GM19351 (cell line): Measurements from ENCODE around the gene PALM2AKAP2.

Source experiments
- ATAC-seq: cut with Tn5 transposase; IDR thresholded peaks from one replicate; pipeline ENCODE4 v1.9.1; 2021; ENCODE audit warnings: mild to moderate bottlenecking, moderate library complexity; ENCODE audit not compliant: unreplicated experiment

The PALM2AKAP2 gene

GRCh38 chr9:109779711-109780452 is at the start of gene PALM2AKAP2:
Gene PALM2AKAP2 (plus strand): TSS chr9:109780198. CDS start chr9:109780489, 291 bp downstream.
- ATAC-seq, result no peak

GRCh38 chr9:109730228-109730627 is 49.8 kb upstream of the PALM2AKAP2 start:
- no peak for ATAC-seq

DNA sequence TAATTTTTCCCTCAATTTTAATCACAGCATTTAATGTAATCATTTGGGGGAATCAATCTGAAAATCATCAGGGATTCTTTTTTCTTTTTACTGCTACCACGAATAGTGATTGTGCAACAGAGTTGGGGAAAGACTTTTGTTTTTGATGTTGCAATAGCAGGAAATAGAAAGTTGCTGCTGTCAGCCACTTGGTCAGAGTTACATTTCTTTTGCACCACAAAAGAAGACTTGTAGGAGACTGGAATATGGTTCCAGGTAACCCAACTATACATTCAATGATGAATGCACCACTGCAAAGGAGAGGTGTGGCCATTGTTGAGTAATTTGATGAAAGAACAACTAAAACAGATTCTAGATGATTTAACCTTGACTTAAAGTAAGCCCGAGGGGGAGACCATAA is 46.3 kb upstream of the PALM2AKAP2 start:
- ATAC-seq, result no peak

DNA sequence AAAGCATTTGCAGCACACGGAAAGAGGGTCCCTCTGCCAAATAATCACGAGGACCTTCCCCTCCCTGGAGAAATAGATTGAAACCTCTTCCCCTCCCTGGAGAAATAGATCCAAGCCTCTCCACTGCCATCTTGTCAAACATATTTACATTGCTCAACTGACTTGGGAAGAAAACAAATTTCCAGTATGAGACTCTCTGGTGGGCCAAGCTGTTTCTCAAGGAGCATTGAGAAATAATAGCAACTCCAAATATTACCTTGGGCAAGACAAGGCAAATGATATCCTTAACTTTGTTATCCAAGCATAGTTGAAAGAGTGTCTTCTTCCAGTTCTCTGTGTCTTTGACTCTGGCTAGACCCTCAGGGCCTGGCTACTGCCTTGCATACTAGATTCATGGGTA is 45.2 kb upstream of the PALM2AKAP2 start:
- ATAC-seq, result no peak

DNA sequence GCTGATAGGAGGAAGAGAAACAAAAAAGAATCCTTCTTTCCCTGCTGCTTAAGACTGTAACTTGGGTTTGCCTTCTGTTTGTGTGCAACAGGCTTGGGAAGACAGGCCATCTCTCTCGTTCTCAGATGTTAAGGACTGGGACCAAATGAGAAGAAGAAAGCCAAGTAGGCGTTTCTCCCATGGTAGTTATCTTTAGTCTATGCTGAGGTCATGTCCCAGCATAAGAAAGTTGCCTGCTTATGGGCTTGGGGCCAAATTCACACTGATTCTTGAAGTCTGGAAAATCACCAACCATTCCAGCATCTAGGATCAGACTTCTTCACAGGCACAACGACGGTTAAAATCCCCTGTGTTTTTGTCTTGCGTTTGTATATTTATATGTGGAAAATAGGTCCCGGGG is 44.2 kb upstream of the PALM2AKAP2 start:
- no peak for ATAC-seq

- no peak for ATAC-seq
Observed at GRCh38 chr9:109737295-109737694, 42.7 kb upstream of the PALM2AKAP2 start.

- ATAC-seq, result no peak
Observed at GRCh38 chr9:109739760-109740159, 40.2 kb upstream of the PALM2AKAP2 start.

- ATAC-seq, result no peak
Observed at GRCh38 chr9:109742776-109743348, 37.1 kb upstream of the PALM2AKAP2 start.

- no peak for ATAC-seq
Observed at GRCh38 chr9:109743696-109744095, 36.3 kb upstream of the PALM2AKAP2 start.

GRCh38 chr9:109745335-109746283 is 34.4 kb upstream of the PALM2AKAP2 start:
- ATAC-seq, result no peak

DNA sequence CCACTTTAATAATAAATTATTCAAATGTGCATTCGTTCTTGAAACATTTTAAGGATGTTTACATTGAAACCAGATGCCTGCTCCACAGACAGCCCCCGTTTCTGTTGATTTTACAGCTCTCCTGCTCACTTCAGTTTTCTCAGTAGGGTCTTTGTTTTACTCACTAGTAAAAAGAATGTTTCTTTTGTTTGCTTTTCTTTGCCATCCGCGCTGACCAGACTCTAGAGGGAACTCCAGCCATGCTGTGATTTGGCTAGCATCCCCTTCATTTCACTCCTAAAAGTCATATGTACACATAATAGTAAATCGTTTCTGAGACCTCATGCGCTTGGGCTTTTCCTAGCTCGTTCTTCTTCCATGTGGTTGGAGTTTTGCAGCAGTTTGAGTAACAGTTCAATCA is 28.7 kb upstream of the PALM2AKAP2 start:
- ATAC-seq, result no peak

- ATAC-seq, result no peak
Observed at GRCh38 chr9:109753308-109753707, 26.7 kb upstream of the PALM2AKAP2 start.

DNA sequence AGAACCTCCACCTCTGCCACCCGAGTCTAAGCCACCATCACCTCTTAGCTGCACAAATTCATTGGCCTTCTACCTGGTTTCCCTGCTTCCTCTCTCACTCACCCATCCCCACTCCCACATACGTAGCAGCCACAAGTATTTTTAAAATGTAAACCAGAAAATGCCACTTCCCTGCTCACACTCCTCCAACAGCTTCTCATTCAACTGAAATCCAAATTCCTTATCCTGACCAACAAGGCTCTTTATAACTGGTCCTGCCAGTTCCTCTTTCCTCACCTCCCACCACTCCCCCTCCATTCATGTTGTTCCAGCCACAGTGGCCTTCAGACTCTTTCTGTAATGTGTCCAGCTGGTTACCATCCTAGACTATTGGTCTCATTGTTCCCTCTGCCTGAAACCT is 25.0 kb upstream of the PALM2AKAP2 start:
- no peak for ATAC-seq

DNA sequence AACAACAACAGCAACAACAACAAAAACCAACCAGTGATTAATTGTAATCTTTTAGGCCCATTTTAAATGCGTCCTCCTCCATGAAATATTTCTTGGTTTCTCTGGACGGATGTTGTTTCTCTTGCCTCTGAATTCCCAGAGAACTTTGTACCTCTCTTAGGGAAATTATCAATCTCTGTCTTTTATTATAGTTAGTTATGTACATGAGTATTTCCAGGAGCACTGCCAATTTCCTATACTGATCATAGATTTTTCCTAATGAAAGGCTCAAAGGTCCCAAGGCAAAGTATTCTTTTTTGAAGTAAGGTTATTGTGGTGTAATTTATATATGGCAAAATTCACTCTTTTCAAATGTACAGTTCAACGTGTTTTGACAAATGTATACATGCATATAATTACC is 20.4 kb upstream of the PALM2AKAP2 start:
- ATAC-seq, result no peak

DNA sequence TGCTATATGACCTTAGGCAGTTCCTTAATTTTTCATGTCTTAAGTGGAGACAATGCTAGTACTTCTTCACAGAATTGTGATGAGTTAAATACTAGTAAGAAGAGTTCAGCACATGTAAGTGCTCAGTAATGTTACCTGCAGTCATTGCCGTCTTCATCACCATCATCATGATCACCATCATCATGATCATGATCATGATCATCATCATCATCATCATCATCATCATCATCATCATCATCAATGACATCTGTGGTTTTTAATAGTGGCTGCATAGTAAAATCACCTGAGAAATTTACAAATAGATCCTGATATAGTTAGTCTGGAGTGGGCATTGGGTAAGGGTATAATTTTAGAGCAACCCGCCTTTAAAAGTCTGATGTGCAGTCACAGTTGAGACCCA is 14.7 kb upstream of the PALM2AKAP2 start:
- no peak for ATAC-seq

- ATAC-seq, result no peak
Observed at GRCh38 chr9:109765830-109766229, 14.2 kb upstream of the PALM2AKAP2 start.

DNA sequence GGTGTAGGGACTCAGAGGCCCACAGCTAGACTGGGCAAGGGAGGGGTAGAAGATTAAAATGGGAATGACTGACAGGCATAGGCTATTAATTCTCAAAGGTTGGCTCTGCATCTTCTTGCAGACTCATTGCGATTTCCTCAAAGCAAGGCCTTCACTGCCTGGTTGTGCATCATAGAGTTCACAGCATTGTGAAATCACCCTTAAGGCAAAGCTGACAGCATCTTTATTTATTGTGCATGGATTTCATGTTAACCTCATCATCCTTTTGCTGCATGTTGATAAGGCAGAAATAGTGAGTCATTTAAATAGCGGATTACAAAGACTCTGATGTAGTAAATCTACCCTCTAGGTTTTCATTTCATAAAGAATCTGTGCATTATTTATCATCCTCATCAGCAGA is 13.6 kb upstream of the PALM2AKAP2 start:
- no peak for ATAC-seq

GRCh38 chr9:109767404-109767803 is 12.6 kb upstream of the PALM2AKAP2 start:
- no peak for ATAC-seq

DNA sequence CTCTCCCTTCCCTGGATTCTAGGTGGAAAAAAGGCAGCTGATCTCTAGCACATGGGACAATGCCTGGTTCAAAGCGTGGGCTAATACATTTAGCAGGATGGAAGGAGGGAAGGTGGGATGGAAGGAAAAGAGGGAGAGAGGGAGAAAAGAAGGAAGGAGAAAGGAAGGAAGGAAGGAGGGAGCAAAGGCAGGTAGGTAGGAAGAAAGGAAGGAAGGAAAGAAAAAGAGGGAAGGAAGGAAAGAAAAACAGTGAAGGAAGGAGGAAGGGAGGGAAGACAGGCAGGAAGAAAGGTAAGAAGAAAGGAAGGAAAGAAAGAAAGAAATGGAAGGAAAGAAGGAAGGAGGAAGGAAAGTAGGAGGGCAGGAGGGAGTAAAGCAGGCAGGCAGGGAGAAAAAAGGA is 12.2 kb upstream of the PALM2AKAP2 start:
- ATAC-seq, result no peak

- ATAC-seq, result no peak
Observed at GRCh38 chr9:109769250-109769649, 10.7 kb upstream of the PALM2AKAP2 start.

GRCh38 chr9:109770101-109770500 is 9.9 kb upstream of the PALM2AKAP2 start:
- no peak for ATAC-seq

GRCh38 chr9:109771087-109771486 is 8.9 kb upstream of the PALM2AKAP2 start:
- ATAC-seq, result no peak
